ENCODE results near the gene PUDP.

DNA sequence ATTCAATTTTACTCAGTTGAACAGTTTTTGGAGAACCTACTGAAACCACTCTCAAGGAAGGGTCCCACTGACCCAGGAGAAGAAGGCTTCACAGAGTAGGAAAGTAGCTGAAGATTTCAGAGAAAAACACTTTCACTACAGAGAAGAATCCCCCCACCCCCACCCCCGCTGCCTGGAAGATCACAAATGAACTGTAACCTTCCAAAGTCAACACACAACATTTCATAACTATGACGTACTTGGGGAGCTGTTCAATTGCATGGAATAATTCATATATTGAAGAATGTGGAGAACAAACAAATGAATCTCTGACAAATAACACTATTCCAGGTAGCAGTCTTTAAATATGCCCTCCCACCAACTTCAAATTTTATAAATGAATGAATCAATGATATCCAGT is 86.5 kb downstream of the PUDP start:
- TF ChIP-seq, protein P1, sequence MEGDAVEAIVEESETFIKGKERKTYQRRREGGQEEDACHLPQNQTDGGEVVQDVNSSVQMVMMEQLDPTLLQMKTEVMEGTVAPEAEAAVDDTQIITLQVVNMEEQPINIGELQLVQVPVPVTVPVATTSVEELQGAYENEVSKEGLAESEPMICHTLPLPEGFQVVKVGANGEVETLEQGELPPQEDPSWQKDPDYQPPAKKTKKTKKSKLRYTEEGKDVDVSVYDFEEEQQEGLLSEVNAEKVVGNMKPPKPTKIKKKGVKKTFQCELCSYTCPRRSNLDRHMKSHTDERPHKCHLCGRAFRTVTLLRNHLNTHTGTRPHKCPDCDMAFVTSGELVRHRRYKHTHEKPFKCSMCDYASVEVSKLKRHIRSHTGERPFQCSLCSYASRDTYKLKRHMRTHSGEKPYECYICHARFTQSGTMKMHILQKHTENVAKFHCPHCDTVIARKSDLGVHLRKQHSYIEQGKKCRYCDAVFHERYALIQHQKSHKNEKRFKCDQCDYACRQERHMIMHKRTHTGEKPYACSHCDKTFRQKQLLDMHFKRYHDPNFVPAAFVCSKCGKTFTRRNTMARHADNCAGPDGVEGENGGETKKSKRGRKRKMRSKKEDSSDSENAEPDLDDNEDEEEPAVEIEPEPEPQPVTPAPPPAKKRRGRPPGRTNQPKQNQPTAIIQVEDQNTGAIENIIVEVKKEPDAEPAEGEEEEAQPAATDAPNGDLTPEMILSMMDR (IDR thresholded peaks at IDR 0.05) = no peak
- TF ChIP-seq POLR2A (IDR thresholded peaks at IDR 0.05) = no peak

Data from testis (tissue), 2 donors.